ENCODE data around the gene ZNF281. TPM values are rescaled to one million over a fixed set of nuclear protein-coding genes. Genes with fewer than 3 reads are reported as not detected.

ZNF281 gene
- total RNA-seq, 6 experiments from 2014 or later = 37.2 to 50.7 (median 43.9) TPM

Other genes with a start within 250 kb of the ZNF281 start
- 10 to 100 TPM in 5 of 6 experiments, 1 to 10 TPM in 1; 5.3 to 12.5 (median 11.4) TPM for gene KIF14, start 210.7 kb upstream of the ZNF281 start, total RNA-seq (2021; fragmentation: NEBNext Ultra II Directional; extraction: Animal tissue kit (Norgen Biotek cat#: 25700))